T-helper 17 cell (primary cell): ENCODE data around the gene SLC6A15. TPM values are rescaled to one million over a fixed set of nuclear protein-coding genes. Genes with fewer than 3 reads are reported as not detected.

Experiments used
- ATAC-seq: fragments of 150-1000 bp; cut with Tn5 transposase; 2 replicates; pipeline ENCODE4 v1.10.0; 2021; ENCODE audit warnings: mild to moderate bottlenecking, moderate library complexity
- DNase-seq, 3 donors: peaks; one replicate each; pipeline versions ENCODE4 v3.0.0 to v3.0.0-alpha.2; 2020 to 2021
- H3K9me3 ChIP-seq: one replicate; pipeline ENCODE4 v1.7.0; 2013; ENCODE audit warnings: low read length, mild to moderate bottlenecking; ENCODE audit not compliant: control insufficient read depth, poor library complexity, severe bottlenecking
- H3K27ac Mint-ChIP-seq: one replicate; pipeline ENCODE4 v1.8.0; 2022; ENCODE audit warnings: mild to moderate bottlenecking, moderate library complexity, mixed read lengths
- H3K27me3 Mint-ChIP-seq: one replicate; pipeline ENCODE4 v1.8.0; 2022; ENCODE audit warnings: mixed read lengths
- H3K36me3 Mint-ChIP-seq: one replicate; pipeline ENCODE4 v1.8.0; 2022; ENCODE audit warnings: low read depth, mixed read lengths
- H3K4me1 Mint-ChIP-seq: one replicate; pipeline ENCODE4 v1.8.0; 2022; ENCODE audit warnings: mild to moderate bottlenecking, mixed read lengths
- H3K4me3 Mint-ChIP-seq: one replicate; pipeline ENCODE4 v1.8.0; 2022; ENCODE audit warnings: mild to moderate bottlenecking, moderate library complexity, mixed read lengths
- total RNA-seq, 4 donors: library from RNA in 2 of 4; stranded (reverse) in 2 of 4; gene quantifications; one replicate each; pipeline ENCODE4 v1.2.3 and lab custom pipeline; 2022 to 2026

The SLC6A15 gene
- total RNA-seq, 2 donors from 2014 or later = 0.07 TPM; not detected in 1

DNA sequence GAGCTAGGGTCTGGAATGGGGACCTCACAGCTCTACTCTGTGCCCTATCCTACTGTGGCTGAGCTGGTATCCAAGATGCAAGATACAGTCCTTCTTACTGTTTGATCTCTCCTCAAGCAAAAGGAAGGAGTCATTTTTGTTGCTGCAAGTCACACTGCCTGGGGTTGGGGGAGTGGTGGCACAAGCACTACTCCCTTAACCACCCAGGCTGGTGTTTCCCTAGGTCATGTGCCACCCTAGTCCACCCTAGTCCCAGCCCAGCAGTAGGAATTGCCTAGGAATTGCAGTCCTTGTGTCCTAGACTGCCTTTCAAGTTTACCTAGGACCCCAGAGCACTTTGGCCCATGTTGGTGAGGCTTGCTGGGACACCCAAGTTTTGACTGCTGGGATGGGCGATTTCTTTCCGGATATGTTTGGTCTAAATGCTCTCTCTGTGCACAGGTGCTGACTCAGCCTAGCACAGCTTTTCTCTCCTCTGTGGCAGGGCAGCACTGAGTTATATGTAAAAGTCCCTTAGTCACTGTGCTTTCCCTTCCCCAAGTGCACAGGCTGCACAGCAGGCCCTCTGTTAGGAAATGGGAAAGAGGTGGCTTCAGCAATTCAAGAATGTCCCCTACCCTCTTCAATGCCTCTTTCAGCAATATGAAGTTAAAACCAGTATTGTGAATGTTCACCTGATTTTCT is 54.9 kb downstream of the SLC6A15 start:
- DNase-seq (no peak), ATAC-seq (no peak)
- Mint-ChIP-seq H3K36me3 (no peaks in the 10 kb centered on the region), H3K4me1 (no peaks in the 10 kb centered on the region), H3K27me3 (peaks cover 10% of the 10 kb centered on the region), H3K27ac (no peak overlapping the region), H3K4me3 (no peak overlapping the region)
- H3K9me3 ChIP-seq = no peaks in the 10 kb centered on the region

DNA sequence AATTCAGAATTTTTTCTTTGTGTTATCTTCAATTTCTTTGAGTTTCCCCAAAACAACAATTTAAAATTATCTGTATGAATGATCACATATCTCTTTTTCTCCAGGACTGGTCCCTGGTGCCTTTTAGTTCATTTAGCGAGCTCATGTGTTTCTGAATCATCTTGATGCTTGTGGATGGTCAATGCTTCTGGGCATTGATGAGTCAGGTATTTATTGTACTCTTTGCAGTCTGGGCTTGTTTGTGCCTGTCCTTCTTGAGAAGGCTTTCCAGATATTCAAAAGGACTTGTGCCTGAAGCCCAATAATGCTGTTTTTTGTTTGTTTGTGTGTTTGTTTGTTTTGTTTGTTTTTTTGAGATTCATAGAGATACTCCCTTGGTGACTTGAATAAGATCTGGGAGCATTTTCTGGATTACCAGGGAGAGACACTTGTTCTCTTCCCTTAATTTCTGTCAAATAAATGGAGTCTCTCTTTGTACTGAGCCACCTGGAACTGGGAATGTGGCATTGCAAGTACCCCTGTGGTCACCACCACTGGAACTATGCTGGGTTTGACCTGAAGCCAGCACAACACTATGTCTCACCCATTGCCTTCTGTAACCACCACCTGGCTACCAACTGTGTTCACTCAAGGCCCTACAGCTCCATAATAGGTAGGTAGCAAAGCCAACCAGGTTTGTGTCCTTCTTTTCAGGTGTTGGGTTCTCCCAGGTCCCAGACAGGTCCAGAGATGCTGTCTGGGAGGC is 56.3 kb downstream of the SLC6A15 start:
- no peaks in the 10 kb centered on the region for H3K36me3 Mint-ChIP-seq
- no peaks in the 10 kb centered on the region for H3K4me1 Mint-ChIP-seq
- peaks cover 10% of the 10 kb centered on the region for H3K27me3 Mint-ChIP-seq
- no peak overlapping the region for H3K4me3 Mint-ChIP-seq
- DNase-seq = no peak
- no peaks in the 10 kb centered on the region for H3K9me3 ChIP-seq
- H3K27ac Mint-ChIP-seq = no peak overlapping the region
- no peak for ATAC-seq

DNA sequence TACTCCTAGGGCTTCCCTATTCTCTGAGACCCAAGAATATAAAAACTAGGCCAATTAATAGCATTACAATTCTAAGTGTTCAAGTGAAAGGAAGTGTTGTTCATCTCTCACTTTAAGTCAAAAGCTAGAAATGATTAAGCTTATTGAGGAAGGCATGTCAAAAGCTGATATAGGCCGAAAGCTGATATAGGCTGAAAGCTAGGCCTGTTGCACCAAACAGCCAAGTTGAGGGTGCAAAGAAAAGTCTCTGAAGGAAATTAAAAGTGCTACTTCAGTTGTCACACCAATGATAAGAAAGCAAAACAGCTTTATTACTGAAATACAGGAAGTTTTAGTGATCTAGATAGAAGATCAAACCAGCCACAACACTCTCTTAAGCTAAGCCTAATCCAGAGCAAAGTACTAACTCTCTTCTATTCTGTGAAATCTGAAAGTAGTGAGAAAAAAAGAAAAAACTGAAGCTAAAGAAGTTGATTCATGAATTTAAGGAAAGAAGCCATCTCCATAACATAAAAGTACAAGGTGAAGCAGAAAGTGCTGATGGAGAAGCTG is 68.9 kb downstream of the SLC6A15 start:
- no peak for DNase-seq
- H3K27ac Mint-ChIP-seq = peak overlapping the region; percentile 32

GRCh38 chr12:84842406-84843013 is 70.1 kb downstream of the SLC6A15 start:
- no peak overlapping the region for H3K27ac Mint-ChIP-seq
- ATAC-seq = peak; percentile 41
- H3K36me3 Mint-ChIP-seq = no peaks in the 10 kb centered on the region
- H3K4me3 Mint-ChIP-seq = no peak overlapping the region
- no peaks in the 10 kb centered on the region for H3K9me3 ChIP-seq
- no peak for DNase-seq
- H3K4me1 Mint-ChIP-seq = peaks cover 4% of the 10 kb centered on the region
- H3K27me3 Mint-ChIP-seq = peaks cover 4% of the 10 kb centered on the region

More for the DNA sequence above, 68.9 kb downstream of the SLC6A15 start:
- H3K4me3 Mint-ChIP-seq = no peak overlapping the region
- peaks cover 7% of the 10 kb centered on the region for H3K4me1 Mint-ChIP-seq
- H3K27me3 Mint-ChIP-seq = no peaks in the 10 kb centered on the region
- H3K36me3 Mint-ChIP-seq = no peaks in the 10 kb centered on the region
- peak; percentile 33 for ATAC-seq
- H3K9me3 ChIP-seq = no peaks in the 10 kb centered on the region

DNA sequence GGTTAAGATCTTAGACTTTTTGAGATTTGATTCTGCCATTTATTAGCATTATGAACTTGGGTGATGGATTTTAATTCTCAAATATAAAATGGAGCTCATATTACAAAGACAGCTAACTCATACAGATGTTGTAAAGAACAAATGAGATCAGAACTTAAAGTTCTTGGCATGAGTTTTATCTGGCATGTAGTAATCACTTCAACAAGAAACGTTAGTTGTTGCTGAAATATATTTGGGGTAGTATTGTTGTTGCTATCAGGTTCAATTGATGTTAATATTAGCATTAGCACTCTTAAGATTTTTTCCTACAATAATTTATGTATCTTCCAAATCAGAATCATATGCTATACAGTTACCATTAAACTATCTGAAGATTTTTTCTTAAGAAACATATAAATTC is 71.0 kb downstream of the SLC6A15 start:
- H3K9me3 ChIP-seq = no peaks in the 10 kb centered on the region
- ATAC-seq (no peak), DNase-seq (no peak)
- Mint-ChIP-seq H3K4me3 (no peak overlapping the region), H3K27me3 (peaks cover 4% of the 10 kb centered on the region), H3K27ac (no peak overlapping the region), H3K4me1 (peaks cover 4% of the 10 kb centered on the region), H3K36me3 (no peaks in the 10 kb centered on the region)

GRCh38 chr12:84840356-84840755 is 72.2 kb downstream of the SLC6A15 start:
- H3K36me3 Mint-ChIP-seq = no peaks in the 10 kb centered on the region
- ATAC-seq = no peak

GRCh38 chr12:84826925-84827324 is 85.7 kb downstream of the SLC6A15 start:
- DNase-seq (no peak), ATAC-seq (no peak)
- H3K36me3 Mint-ChIP-seq = no peaks in the 10 kb centered on the region
- no peak overlapping the region for H3K4me3 Mint-ChIP-seq
- H3K4me1 Mint-ChIP-seq = no peaks in the 10 kb centered on the region
- H3K9me3 ChIP-seq = no peaks in the 10 kb centered on the region
- no peak overlapping the region for H3K27ac Mint-ChIP-seq
- no peaks in the 10 kb centered on the region for H3K27me3 Mint-ChIP-seq

More at GRCh38 chr12:84840356-84840755, 72.2 kb downstream of the SLC6A15 start:
- Mint-ChIP-seq H3K27me3 (peaks cover 4% of the 10 kb centered on the region), H3K27ac (no peak overlapping the region), H3K4me1 (peaks cover 4% of the 10 kb centered on the region), H3K4me3 (no peak overlapping the region)
- DNase-seq = no peak
- no peaks in the 10 kb centered on the region for H3K9me3 ChIP-seq

DNA sequence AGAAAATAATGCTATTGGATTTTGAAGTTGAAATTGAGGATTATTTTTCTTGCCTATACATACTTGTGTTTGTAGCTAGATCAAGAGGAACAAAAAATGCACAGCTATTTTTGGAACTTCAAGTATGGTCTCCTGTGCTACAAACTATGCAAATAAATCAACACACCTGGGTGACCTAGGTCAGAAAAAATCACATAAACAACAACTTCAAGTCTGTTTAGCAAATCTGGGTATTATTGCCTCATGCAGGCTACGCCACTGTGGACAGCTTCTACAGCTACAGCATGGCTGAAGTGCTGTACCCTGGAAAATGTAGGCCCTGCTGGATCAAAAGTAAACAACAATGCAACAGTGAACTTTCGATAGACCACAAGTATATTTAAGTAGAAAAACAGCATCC is 87.5 kb downstream of the SLC6A15 start:
- DNase-seq = no peak
- no peak overlapping the region for H3K4me3 Mint-ChIP-seq
- H3K4me1 Mint-ChIP-seq = peaks cover 2% of the 10 kb centered on the region
- H3K27me3 Mint-ChIP-seq = no peaks in the 10 kb centered on the region
- ATAC-seq = no peak
- no peaks in the 10 kb centered on the region for H3K36me3 Mint-ChIP-seq
- no peak overlapping the region for H3K27ac Mint-ChIP-seq
- H3K9me3 ChIP-seq = no peaks in the 10 kb centered on the region

- no peaks in the 10 kb centered on the region for H3K36me3 Mint-ChIP-seq
- H3K9me3 ChIP-seq = no peaks in the 10 kb centered on the region
- H3K4me1 Mint-ChIP-seq = peaks cover 2% of the 10 kb centered on the region
- no peaks in the 10 kb centered on the region for H3K27me3 Mint-ChIP-seq
- H3K27ac Mint-ChIP-seq = no peak overlapping the region
- DNase-seq (no peak), ATAC-seq (no peak)
- H3K4me3 Mint-ChIP-seq = no peak overlapping the region
Observed at GRCh38 chr12:84822525-84822924, 90.1 kb downstream of the SLC6A15 start.

DNA sequence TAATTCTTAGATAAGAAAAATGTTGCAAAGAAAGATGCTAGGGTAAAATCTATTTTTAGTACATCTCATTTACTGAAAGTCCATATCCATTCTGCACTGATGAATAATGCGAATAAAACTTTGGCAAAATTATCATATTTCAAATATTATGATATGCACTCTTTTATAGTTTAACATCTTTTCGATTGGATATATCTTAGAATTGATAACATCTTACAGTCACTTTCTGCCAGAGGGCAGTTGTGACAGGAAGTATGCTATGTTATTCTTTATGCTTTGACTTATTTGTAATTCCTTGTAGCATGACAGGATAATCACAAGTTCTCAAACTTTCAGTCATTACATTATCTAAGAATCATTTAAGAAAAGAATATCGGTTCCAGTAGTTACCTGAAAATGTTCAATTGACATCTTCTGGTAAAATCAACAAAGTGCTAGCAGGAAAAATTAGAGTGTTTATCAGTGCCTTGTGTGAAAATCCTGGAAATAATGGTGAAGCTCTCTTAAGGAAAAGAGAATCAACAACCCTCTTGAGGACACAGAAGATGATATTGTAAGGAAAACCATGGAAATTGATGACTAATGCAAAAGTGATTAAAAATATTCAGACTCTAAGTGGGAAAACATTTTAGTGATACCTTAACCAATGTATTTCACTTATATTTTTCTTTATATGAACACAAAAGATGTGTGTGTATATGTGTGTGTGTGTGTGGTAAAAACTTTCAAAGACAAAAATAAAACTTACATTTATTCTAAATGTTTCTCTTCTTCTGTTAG is 95.5 kb downstream of the SLC6A15 start:
- ATAC-seq (no peak), DNase-seq (no peak)
- Mint-ChIP-seq H3K27me3 (no peaks in the 10 kb centered on the region), H3K27ac (no peak overlapping the region), H3K4me3 (no peak overlapping the region), H3K4me1 (peaks cover 2% of the 10 kb centered on the region), H3K36me3 (no peaks in the 10 kb centered on the region)
- H3K9me3 ChIP-seq = no peaks in the 10 kb centered on the region

DNA sequence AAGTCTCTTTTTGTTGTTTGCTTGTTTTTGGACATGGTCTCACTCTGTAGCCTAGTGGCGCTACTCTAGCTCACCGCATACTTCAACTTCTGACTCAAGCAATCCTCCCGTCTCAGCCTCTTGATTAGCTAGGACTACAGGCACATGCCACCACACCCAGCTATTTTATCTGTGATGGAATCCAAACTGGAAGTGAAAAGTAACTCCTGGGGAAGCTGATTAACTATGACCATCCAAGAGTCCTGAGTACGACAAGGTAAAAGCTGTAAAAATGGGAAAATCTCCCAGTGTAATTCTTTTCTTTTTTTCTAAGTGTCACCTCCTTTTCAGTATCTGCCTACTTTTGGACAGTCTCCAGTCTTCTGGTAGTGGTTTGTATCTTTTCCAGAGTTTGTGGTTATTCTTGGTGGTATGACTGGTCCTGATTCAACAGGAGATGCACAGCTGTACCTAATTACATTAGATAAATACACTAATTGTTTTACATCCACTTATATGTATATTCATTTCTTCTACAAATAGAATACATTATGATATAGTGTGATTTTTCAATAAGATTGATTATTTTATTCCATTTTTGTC is 97.8 kb downstream of the SLC6A15 start:
- H3K27me3 Mint-ChIP-seq = no peaks in the 10 kb centered on the region
- H3K4me3 Mint-ChIP-seq = no peak overlapping the region
- H3K36me3 Mint-ChIP-seq = no peaks in the 10 kb centered on the region
- no peaks in the 10 kb centered on the region for H3K9me3 ChIP-seq
- ATAC-seq (no peak), DNase-seq (no peak)
- H3K4me1 Mint-ChIP-seq = no peaks in the 10 kb centered on the region
- H3K27ac Mint-ChIP-seq = no peak overlapping the region

DNA sequence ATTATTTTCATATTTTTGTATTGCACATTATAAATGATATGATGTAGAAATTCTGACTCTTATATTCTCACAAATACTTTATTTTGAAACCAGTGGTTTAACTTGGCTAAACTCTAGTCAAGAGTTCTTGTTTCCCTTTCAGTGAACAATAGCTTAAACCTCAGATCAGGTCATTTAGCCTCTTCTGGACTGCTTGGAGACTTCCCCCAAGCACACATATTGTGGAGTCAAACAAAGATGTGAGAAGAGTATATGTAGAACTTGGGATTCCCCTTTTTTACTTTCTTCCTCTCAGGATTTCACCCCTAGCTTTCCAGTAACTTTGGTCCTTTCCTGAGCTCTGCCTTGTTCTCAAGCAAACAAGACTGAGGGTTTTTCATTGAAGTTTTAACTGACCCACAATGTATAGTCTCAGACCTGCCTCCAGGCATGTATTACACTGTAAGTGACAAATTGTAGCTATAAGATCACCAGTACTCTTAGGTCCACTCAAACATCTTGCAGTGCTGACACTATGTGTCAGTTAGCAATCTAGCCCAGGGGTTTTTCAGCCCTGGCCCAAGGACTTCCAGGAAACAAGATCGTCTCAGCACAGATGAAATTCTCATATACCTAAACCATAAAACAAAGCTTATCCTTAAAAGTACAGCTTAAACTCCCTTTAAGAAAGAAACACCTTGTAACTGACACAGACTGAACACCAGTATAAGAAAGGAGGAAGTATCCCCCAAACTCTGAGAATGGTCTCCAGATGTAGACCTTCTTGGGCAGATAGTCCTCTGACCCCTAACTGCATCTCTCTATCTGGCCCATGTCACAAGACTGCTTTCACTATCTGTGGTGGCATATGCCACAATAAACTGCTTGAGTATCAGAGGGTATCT is 98.6 kb downstream of the SLC6A15 start:
- Mint-ChIP-seq H3K4me3 (no peak overlapping the region), H3K4me1 (no peaks in the 10 kb centered on the region)

More for the DNA sequence above, 98.6 kb downstream of the SLC6A15 start:
- H3K9me3 ChIP-seq = no peaks in the 10 kb centered on the region
- H3K27me3 Mint-ChIP-seq = no peaks in the 10 kb centered on the region
- ATAC-seq (no peak), DNase-seq (no peak)
- no peaks in the 10 kb centered on the region for H3K36me3 Mint-ChIP-seq
- H3K27ac Mint-ChIP-seq = no peak overlapping the region
